GM18951 (cell line): Measurements from ENCODE around the gene HUNK.

Experiments used
- POLR2A ChIP-seq: IDR thresholded peaks from 4 replicates; pipeline ENCODE4 v1.6.1; 2011; ENCODE audit warnings: mild to moderate bottlenecking; ENCODE audit not compliant: insufficient read length, insufficient read depth; ENCODE audit errors: extremely low read depth
- in situ Hi-C: fragments of 300-500 bp; cut with MboI; formaldehyde crosslinking; loops from one replicate; pipeline ENCODE4 v1.12.0; 2022; ENCODE audit warnings: low sequenced_read_pairs, mixed read lengths, inconsistent platforms; ENCODE audit not compliant: unreplicated experiment

Gene HUNK

GRCh38 chr21:31872452-31873274 lies at the start of gene HUNK:
TSS of gene HUNK (plus strand) at chr21:31873020. CDS start at chr21:31873675, 655 bp downstream.
- in situ Hi-C loops, result loop anchor here (25.0 kb wide), 1 partner anchor 390 kb away; no protein-coding TSS in a partner anchor
- no peak for TF ChIP-seq POLR2A

- TF ChIP-seq POLR2A, result no peak
- in situ Hi-C loops, result no loop called here
These were observed 42.9 kb upstream of the HUNK start for GRCh38 chr21:31829736-31830472.

DNA sequence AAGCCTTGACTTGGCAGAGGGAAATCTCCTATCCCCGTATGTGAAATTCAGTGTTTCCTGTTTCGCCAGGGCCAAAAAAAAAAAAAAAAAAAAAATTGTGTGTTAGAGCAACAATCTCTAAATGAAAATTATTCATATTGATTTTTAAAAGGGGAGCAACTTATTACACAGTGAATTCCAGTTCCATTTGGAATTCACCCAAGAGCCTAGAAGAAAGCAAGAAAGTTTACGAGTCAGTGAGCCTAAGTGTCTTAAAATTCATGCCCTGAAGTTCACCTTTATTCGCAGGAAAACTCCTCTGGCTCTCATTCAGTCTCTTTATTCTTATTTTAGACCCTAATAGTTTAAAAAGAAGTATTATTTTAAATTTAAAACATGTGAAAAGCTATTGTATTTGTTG lies 42.1 kb upstream of the HUNK start:
- in situ Hi-C loops, result no loop called here
- no peak for TF ChIP-seq POLR2A

DNA sequence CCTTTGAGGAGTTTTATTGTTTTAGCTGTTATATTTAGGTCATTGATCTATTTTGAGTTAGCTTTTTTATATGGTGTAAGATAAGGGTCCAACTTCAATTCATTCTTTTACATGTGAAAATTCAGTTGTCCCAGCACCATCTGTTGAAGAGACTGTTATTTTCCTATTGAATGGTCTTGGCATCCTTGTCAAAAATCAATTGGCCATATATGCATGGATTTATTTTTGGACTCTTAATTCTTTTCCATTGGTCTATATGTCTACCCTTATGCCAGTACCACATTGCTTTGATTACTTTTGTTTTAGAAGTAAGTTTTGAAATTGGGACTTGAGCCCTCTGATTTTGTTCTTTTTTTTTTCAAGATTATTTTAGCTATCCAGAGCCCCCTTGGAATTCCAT lies 35.8 kb upstream of the HUNK start:
- no peak for TF ChIP-seq POLR2A
- in situ Hi-C loops, result no loop called here

DNA sequence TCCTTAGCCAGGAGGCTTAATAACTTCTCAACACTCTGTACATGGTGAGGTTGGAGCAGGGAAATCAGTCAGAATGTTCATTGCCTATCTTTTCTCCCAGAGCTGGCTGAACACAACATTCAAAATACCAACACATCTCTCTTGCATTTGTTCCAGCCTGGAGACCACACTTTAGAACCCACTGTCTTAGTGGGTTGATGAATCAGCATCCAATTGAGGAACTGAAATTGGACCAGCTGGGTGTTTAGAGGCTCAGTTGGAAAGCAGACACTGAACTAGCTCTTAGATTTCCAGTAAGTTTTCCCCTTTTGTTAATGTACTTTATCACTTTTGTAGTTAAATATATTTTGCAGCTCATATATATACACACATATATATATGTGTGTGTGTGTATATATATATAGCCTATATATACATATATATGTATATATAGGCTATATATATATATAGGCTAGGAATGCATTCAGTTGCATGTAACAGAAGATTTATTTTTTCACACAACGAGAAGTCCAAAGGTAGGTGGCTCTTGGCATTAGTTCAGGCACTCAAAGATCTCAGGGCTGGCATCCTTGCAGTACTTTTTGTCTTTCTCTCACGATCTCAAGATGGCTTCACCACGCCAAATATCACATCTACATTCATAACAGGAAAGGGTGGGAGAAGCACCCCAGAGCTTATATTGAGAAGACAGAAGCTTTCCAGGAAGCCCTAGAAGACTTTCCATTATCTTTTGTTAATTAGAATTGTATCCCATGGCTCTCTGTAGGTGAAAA lies 35.0 kb upstream of the HUNK start:
- in situ Hi-C loops, result no loop called here
- no peak for TF ChIP-seq POLR2A

GRCh38 chr21:31838586-31839355 lies 34.0 kb upstream of the HUNK start:
- in situ Hi-C loops, result no loop called here

DNA sequence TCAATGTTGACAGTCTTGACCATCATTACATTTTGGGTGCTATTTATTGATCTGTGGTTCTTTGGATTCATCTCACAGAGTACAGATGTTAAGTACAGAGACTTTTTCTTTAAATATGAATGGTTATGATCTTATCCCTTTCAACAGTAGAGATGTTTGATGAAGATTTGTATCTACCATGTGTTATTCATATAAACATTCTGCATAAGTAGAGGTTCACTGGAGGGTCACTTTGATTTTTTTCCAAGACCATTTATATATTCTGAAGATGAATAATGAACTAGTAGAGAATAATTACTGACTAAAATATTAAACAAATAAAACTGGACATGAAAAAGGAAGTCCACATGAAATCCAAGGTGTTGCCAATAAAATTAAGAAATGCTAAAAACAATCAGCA lies 28.6 kb upstream of the HUNK start:
- no peak for TF ChIP-seq POLR2A
- in situ Hi-C loops, result no loop called here

More at GRCh38 chr21:31838586-31839355, 34.0 kb upstream of the HUNK start:
- TF ChIP-seq POLR2A, result no peak

GRCh38 chr21:31845151-31845729 lies 27.6 kb upstream of the HUNK start:
- in situ Hi-C loops, result no loop called here

DNA sequence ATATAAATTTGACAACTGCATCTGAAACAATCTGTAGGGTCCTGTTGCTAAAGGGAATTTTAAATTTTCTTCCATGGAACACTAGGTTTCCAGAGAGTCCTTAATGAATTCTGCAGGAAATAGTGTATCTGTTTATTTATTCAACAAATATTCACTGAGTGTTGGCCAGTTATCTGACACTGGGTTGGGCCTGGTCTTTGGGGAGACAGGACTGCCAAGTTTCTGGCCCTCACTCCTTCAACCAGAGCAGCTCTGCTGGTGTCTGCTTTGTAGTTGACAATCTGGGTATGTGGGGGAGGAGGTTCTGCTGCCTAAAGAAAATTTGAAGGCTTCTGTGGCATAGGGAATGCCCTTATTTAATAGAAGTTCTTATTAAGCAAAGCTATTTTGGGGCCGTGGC lies 26.1 kb upstream of the HUNK start:
- no peak for TF ChIP-seq POLR2A
- in situ Hi-C loops, result no loop called here

More at GRCh38 chr21:31845151-31845729, 27.6 kb upstream of the HUNK start:
- no peak for TF ChIP-seq POLR2A

GRCh38 chr21:31847761-31848160 lies 25.1 kb upstream of the HUNK start:
- TF ChIP-seq POLR2A, result no peak
- in situ Hi-C loops, result no loop called here

DNA sequence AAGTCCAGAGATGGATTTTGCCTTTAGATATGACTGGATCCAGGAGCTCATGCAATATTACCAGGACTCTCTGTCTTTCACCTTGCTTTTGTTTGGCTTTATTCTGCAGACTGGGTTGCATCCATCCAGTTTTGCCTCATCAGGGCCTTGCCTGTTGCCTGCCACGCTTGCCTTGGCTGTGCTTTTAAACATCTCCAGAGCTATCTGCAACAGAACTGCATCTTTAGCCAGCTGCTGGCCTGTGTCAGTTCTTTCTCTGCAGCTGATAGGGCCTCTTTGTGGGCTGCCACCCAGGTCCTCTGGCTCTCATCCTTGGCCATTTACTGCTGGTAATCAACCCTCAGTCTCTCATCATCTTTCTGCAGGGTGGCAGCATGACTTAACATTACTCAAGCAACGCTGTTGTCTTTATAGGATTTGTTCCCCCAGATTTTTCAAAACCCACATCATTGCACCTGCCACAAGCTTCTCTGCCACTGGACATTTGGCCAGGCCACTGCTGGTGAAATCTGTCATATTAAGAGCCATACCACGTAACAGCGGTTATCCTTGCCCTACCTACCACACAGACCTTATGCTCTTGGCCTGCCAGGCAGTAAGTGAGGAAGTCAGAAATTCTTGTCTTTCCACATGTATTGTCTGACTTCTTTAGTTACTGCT lies 24.4 kb upstream of the HUNK start:
- in situ Hi-C loops, result no loop called here
- TF ChIP-seq POLR2A, result no peak

- TF ChIP-seq POLR2A, result no peak
- in situ Hi-C loops, result loop anchor here (25.0 kb wide), 1 partner anchor 411 kb away; no protein-coding TSS in a partner anchor
These were observed 21.9 kb upstream of the HUNK start for GRCh38 chr21:31850886-31851285.
